Aorta (tissue), 5 donors: ENCODE measurements around the gene AP2A2. TPM values are rescaled to one million over a fixed set of nuclear protein-coding genes. Genes with fewer than 3 reads are reported as not detected.

ENCODE experiments used
- ATAC-seq: fragments of 200-7000 bp; cut with Tn5 transposase; one replicate; pipeline ENCODE4 v1.9.1; 2022; ENCODE audit warnings: moderate library complexity; ENCODE audit not compliant: low FRiP score
- DNase-seq, 2 donors: peaks; one replicate each; pipeline ENCODE4 v3.0.0-alpha.2; 2020
- H3K27ac ChIP-seq, 2 donors: one replicate each; pipeline ENCODE4 v1.5.1; 2013; ENCODE audit warnings: low read length in 2 of 2, mild to moderate bottlenecking in 2 of 2, moderate library complexity in 2 of 2, control low read depth in 1 of 2, inconsistent platforms in 1 of 2, low read depth in 1 of 2
- H3K27me3 ChIP-seq, 2 donors: one replicate each; pipeline ENCODE4 v1.6.1; 2013; ENCODE audit warnings: control low read depth in 1 of 2, low read length in 1 of 2, mild to moderate bottlenecking in 1 of 2, moderate library complexity in 1 of 2; ENCODE audit not compliant: insufficient read depth in 2 of 2, control insufficient read depth in 1 of 2
- H3K36me3 ChIP-seq, 2 donors: one replicate each; pipeline ENCODE4 v1.6.1; 2013; ENCODE audit warnings: control low read depth in 1 of 2, low read length in 1 of 2, mild to moderate bottlenecking in 1 of 2; ENCODE audit not compliant: insufficient read depth in 2 of 2, control insufficient read depth in 1 of 2
- H3K4me1 ChIP-seq, 2 donors: one replicate each; pipeline ENCODE4 v1.6.1; 2013; ENCODE audit warnings: low read length in 2 of 2, control low read depth in 1 of 2, mild to moderate bottlenecking in 1 of 2, moderate library complexity in 1 of 2; ENCODE audit not compliant: insufficient read depth in 2 of 2, control insufficient read depth in 1 of 2
- H3K4me3 ChIP-seq, 2 donors: one replicate each; pipeline ENCODE4 v1.5.1; 2013; ENCODE audit warnings: low read length in 2 of 2, control low read depth in 1 of 2, mild to moderate bottlenecking in 1 of 2
- H3K9me3 ChIP-seq: one replicate; pipeline ENCODE4 v1.6.1; 2013; ENCODE audit warnings: mild to moderate bottlenecking, low read length; ENCODE audit not compliant: control insufficient read depth
- WGBS, 2 donors: extraction: QIAGEN DNeasy Blood & Tissue Kit; methylation state at CpG; one replicate each; pipeline ENCODE4 v1.1.7; 2013; 5-methylcytosine and 5-hydroxymethylcytosine counted together
- intact Hi-C, 2 donors: fragments of 100-400 bp; cut with DNase I; formaldehyde crosslinking; loops; one replicate each; pipeline versions ENCODE4 v1.14.2 to v1.15.0; 2022
- polyA plus RNA-seq, 2 donors: library from polyadenylated mRNA; stranded (reverse); fragments of 200-250 nt; gene quantifications; one replicate each; pipeline ENCODE4 v1.2.3, GENCODE V29; 2013
- total RNA-seq, 2 donors: library from RNA; stranded (reverse); fragmentation: NEBNext Ultra II Directional; extraction: Animal tissue kit (Norgen Biotek cat#: 25700); gene quantifications; one replicate each; pipeline ENCODE4 v1.2.1, GENCODE V29; 2021
- donor health status: healthy with polysubstance abuse.
- donor health status: Bipolar disorder and iron deficiency.
- donor health status: DM: no; HTN: no; CAD: no.
- donor health status: DM: no; HTN: no; CAD: no.
- donor health status: DM: yes; HTN: yes; CAD: no.

Gene AP2A2
- total and polyA plus RNA-seq, 4 donors, result 14.0 to 147 (median 70.3) TPM

DNA sequence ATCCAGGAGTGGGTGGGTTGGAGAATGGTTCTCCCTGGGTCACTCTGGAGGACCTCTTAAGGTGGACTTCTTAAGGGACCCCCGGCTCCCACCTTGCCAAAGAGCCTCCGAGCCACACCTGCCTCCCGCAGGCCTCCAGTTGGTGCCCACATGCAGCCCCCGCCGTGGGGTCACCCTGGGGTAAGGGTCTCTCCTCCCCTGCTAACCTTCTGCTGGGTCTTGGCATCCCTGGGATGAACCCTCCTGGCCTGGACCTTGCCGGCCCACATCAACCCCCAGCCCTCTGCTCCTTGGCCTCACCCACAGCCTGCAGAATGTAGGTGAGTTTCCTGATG lies 123.4 kb downstream of the AP2A2 start:
- no peaks in the 10 kb centered on the region for H3K4me1 ChIP-seq
- DNase-seq (peak in 1 of 2 donors; percentile 25), ATAC-seq (no peak)
- H3K27me3 ChIP-seq, result no peaks in the 10 kb centered on the region
- H3K9me3 ChIP-seq, result no peaks in the 10 kb centered on the region
- 84 to 89% methylated on average over 6 of the region's 6 CpGs for WGBS, 2 donors
- H3K36me3 ChIP-seq, result no peaks in the 10 kb centered on the region
- intact Hi-C loops, result loop anchor here in 1 of 2 donors (5.0 kb wide), 1 partner anchor 202 kb away; no protein-coding TSS in a partner anchor
- no peak overlapping the region for H3K4me3 ChIP-seq
- no peak overlapping the region for H3K27ac ChIP-seq

DNA sequence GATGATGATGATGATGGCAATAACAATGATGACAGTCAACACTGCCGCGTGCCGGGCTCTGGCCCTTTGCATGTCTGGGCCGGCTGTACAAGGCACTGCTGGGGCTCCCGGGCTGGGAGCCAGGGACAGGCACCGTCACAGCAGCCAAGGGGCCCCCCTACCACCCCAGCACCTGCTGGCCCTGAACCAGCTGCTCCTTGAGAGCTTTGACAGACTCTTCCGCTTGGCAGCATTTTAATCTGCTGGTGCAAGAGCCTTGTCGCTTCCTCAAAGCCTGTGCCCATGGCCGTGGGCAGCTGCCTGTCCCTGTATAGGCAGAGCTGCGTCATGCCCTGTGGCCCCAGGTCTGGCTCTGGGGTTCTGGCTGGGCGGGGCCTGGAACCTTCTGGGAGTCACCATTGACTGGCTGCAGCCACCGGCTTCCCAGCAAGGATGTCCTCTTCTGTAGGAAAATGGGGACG lies 123.8 kb downstream of the AP2A2 start:
- H3K4me1 ChIP-seq, result no peaks in the 10 kb centered on the region
- no peaks in the 10 kb centered on the region for H3K9me3 ChIP-seq
- ATAC-seq, result no peak
- DNase-seq, result peak; percentile 45 to 73
- no peaks in the 10 kb centered on the region for H3K36me3 ChIP-seq
- H3K27me3 ChIP-seq, result no peaks in the 10 kb centered on the region
- no peak overlapping the region for H3K27ac ChIP-seq
- no peak overlapping the region for H3K4me3 ChIP-seq
- intact Hi-C loops, result loop anchor here in 1 of 2 donors (5.0 kb wide), 1 partner anchor 202 kb away; no protein-coding TSS in a partner anchor
- 69 to 74% methylated on average over 13 of the region's 13 CpGs for WGBS, 2 donors

DNA sequence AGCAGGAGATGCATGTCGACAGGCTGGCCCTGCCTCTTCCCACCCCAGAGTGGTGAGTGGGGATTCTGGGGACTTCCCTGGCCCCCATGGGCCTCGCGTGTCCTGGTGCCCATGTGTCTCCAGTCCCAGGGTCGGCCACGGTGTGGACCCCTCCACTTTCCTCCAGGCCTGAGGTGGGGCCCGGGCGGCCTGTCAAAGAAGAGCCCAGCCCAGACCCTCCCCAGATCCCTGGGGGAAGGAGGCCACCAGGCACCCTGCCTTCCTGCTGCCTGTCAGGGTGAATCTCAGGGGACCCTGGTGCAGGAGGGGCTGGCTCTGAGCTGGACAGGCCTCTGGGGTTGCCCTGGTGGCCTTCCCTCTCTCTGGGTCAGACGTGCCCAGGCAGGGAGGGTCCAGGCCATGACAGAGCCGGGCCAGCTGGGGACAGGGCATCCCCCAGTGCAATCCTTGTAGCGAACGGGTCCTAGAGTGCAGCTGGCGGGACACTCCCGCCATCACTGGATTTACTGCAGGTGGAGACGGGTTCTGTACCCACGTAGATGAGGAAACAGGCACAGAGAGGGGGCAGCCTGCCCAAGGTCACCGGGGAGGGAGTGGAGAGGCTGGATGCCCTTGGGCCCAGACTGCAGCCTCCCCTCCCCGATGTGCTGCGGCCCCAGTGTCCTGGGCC lies 124.4 kb downstream of the AP2A2 start:
- no peaks in the 10 kb centered on the region for H3K36me3 ChIP-seq
- H3K27me3 ChIP-seq, result no peaks in the 10 kb centered on the region
- WGBS, 2 donors, result 85% methylated on average over 16 to 18 of the region's 18 CpGs
- no peak overlapping the region for H3K4me3 ChIP-seq
- no peak overlapping the region for H3K27ac ChIP-seq
- intact Hi-C loops, result loop anchor here (2.0 to 10.0 kb wide), 3 partner anchors 125 to 203 kb away; partner anchors contain the start of gene AP2A2 (in 1 of the 2)
- H3K9me3 ChIP-seq, result no peaks in the 10 kb centered on the region
- ATAC-seq (peak; percentile 4), DNase-seq (peak in 1 of 2 donors; percentile 46)
- no peaks in the 10 kb centered on the region for H3K4me1 ChIP-seq

DNA sequence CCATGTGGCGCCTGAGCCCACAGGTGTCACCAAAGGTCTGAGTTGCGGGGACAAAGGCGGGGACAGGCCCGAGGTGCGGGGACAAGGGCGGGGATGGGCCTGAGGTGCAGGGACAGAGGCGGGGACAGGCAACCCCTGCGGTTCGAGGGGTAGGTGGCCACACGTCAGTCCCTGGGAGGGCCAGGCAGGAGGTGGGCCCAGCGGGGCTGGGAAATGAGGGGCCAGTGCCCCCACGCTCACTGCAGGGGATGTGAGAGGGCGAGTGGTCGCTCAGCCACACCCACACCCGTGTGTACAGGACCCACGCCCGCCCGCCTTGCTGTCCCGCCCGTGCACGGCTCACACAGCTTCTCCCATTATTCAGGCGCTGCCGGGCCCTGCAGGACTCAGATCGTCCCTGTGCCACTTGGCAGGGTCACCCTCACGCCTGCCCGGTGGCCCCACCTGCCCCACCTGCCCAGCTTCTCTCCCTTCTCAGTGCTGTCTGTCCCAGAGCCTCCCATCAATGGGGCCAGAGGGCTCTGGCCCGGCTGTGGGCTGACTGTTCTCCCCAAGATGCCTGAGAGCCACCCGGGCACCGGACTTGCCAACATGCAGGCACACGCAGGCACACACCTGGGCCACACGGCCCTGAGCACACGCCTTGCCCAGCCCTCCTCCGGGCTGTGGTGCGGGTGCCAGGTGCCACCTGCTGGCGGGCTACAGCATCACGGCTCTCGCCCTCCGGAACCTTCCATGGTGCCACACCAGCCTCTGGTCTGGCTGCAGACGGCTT lies 125.1 kb downstream of the AP2A2 start:
- 44 to 45% methylated on average over 32 to 39 of the region's 39 CpGs for WGBS, 2 donors

DNA sequence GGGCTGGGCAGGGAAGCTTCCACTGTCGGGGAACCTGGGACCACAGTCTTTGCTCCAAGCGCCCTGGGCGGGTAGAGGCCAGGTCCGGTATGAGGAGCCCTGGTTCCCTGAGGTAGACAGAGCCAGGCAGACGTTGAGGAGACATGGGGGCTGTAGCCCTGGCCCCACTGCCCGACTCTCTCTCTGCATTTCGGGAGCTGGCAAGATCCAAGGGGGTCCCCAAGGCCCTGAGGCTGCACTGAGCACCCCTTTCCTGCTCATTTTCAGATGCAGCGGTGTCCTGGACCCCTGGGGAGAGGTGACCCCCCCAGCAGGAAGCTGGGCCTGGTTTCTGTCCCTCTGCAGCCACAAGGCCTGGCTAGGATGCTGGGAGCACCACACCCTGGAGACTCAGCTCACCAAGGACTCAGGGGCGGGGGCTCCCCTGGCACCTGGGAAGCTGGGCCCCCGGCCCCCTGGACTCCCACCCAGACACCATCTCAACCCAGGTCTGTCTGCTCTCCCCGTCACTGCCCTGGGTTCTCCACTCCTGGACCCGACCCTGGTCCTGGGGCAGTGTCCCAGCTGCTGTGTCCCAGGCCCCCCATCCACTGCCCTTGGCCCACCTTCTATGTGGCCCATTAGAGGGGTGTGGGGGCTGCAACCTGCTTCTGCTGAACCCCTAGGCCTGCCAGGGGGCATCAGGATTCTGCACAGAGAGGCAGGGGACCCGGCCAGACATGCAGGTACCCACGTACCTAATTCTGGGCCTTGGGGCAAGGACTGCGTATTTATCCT lies 125.9 kb downstream of the AP2A2 start:
- Histone ChIP-seq H3K4me3 (no peak overlapping the region), H3K27ac (no peak overlapping the region), H3K4me1 (no peaks in the 10 kb centered on the region), H3K36me3 (no peaks in the 10 kb centered on the region), H3K27me3 (no peaks in the 10 kb centered on the region), H3K9me3 (no peaks in the 10 kb centered on the region)
- DNase-seq, result peak; percentile 46 to 51
- ATAC-seq, result no peak
- intact Hi-C loops, result loop anchor here in 1 of 2 donors (2.0 to 10.0 kb wide), 2 partner anchors 127 to 203 kb away; partner anchors contain the start of gene AP2A2
- WGBS, 2 donors, result 66 to 67% methylated on average over 14 to 15 of the region's 15 CpGs

More for the DNA sequence above, 125.1 kb downstream of the AP2A2 start:
- intact Hi-C loops, result loop anchor here in 1 of 2 donors (2.0 to 10.0 kb wide), 2 partner anchors 126 to 202 kb away; partner anchors contain the start of gene AP2A2
- peak; percentile 63 for ATAC-seq
- DNase-seq, result peak; percentile 74 to 86
- no peaks in the 10 kb centered on the region for H3K36me3 ChIP-seq
- no peaks in the 10 kb centered on the region for H3K4me1 ChIP-seq
- H3K9me3 ChIP-seq, result no peaks in the 10 kb centered on the region
- no peak overlapping the region for H3K27ac ChIP-seq
- no peak overlapping the region for H3K4me3 ChIP-seq
- no peaks in the 10 kb centered on the region for H3K27me3 ChIP-seq

DNA sequence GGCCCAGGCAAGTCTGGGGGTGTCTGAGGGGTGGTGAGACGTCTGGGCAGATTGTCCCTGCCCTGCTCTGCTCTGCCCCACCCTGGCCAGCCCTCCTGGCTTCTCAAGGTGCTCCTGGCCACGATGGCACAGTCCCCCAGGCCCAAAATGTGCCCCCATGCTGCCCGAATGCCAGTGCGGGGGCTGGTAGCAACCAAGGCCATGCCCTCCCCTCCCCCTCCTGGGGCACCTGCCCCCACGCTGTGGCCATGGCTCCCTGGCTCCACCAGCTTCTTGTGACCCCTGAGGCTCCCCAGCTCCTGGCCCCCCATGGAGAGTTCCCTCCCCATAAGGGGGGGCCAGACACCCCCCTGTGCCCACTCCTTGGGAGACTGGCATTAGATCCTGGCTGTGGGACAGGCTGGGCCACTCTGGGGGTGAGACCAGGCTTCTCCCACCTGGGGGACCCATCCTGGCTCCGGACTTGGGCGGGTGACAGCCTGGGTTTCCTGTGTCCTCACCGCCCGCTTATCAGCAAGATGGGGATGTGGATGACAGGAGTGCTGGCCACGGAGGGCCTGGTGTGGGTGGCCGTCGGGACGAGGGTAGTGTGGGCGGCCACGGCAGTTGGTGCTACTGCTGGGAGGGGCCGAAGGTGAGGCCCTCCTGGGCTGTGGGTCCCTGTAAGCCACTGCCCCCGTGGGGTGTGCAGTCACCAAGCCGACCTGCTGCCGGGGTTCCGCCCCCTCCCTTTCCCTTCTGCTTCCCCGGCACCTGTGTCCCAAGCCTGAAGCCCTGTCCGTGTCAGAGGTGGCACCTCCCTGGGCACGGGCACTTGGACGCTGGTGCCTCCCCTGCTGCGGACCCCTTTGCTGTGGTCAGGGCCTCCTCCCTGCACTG lies 126.7 kb downstream of the AP2A2 start:
- H3K4me3 ChIP-seq, result no peak overlapping the region
- DNase-seq (peak; percentile 38 to 70), ATAC-seq (no peak)
- no peaks in the 10 kb centered on the region for H3K36me3 ChIP-seq
- H3K4me1 ChIP-seq, result no peaks in the 10 kb centered on the region
- 80 to 85% methylated on average over 24 to 25 of the region's 25 CpGs for WGBS, 2 donors
- no peak overlapping the region for H3K27ac ChIP-seq
- intact Hi-C loops, result loop anchor here in 1 of 2 donors (10.0 kb wide), 1 partner anchor 128 kb away; the partner anchor contains the start of gene AP2A2
- no peaks in the 10 kb centered on the region for H3K9me3 ChIP-seq
- no peaks in the 10 kb centered on the region for H3K27me3 ChIP-seq

DNA sequence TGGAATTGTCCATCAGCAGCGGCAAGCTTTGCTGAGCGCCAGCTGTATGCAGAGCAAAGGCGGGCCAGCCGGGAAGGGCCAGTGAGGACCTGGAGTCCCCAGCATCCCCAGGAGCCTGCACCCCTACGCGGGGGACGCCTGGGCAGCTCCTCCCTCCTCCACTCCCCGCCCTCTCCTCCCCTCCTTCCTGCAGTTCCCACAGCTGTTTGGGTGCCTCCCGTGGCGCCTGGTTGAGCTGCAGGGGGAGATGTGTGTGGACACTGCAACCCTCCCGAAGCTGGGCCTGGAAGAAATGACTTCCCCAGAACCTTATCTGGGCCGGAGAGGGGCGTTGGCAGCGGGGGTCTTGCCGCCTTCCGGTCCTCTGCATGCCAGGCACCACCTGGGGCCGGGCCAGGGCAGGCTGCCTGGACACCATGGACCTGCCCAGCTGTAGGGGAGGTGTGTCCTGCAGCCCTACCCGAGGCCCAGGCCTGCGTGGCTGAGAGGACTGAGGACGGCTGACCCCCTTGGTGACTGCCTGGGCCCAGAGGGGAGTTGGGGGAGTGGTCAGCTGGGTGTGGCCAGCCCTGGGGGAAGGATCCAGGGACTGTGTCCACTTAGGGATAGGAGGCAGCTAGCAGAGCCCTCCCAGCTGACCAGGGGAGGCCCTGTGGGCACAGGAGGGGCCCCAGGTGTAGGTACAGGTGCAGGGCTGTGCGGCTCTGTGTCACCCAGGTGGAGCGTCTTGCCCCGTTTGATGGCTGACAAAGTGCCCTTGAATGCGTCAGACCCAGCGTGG lies 127.6 kb downstream of the AP2A2 start:
- H3K27me3 ChIP-seq, result no peaks in the 10 kb centered on the region
- ATAC-seq, result no peak
- intact Hi-C loops, result loop anchor here in 1 of 2 donors (10.0 kb wide), 1 partner anchor 129 kb away; the partner anchor contains the start of gene AP2A2

More for the DNA sequence above, 127.6 kb downstream of the AP2A2 start:
- peak; percentile 47 to 70 for DNase-seq
- Histone ChIP-seq H3K4me3 (no peak overlapping the region), H3K36me3 (no peaks in the 10 kb centered on the region), H3K9me3 (no peaks in the 10 kb centered on the region), H3K4me1 (no peaks in the 10 kb centered on the region), H3K27ac (no peak overlapping the region)
- WGBS, 2 donors, result 37 to 44% methylated on average over 23 to 25 of the region's 25 CpGs
